SK-N-SH (cell line): ENCODE measurements around the gene H2BK1.

ENCODE experiments used
- CTCF ChIP-seq: fragments of 200-600 bp; sonication (generic); IDR thresholded peaks from 2 replicates; pipeline ENCODE4 v1.6.1; 2017; ENCODE audit warnings: antibody characterized with exemption, mild to moderate bottlenecking, moderate library complexity
- JUND ChIP-seq: IDR thresholded peaks from 2 replicates; pipeline ENCODE4 v1.4.0; 2012
- RAD21 ChIP-seq: IDR thresholded peaks from 2 replicates; pipeline ENCODE4 v1.6.1; 2012; ENCODE audit warnings: mild to moderate bottlenecking, low read length
- REST ChIP-seq: IDR thresholded peaks from 2 replicates; pipeline ENCODE4 v1.6.1; 2012; ENCODE audit warnings: mild to moderate bottlenecking, low read depth, low read length, moderate library complexity
- YY1 ChIP-seq: IDR thresholded peaks from 2 replicates; pipeline ENCODE4 v1.4.0; 2012; ENCODE audit warnings: low read depth, mild to moderate bottlenecking
- ZBTB33 ChIP-seq: IDR thresholded peaks from 2 replicates; pipeline ENCODE4 v1.4.0; 2012; ENCODE audit warnings: low read depth, borderline replicate concordance

- TF ChIP-seq RAD21 (no peak), CTCF (no peak), REST (no peak), JUND (no peak), YY1 (no peak), ZBTB33 (no peak)
These were observed 22.1 kb downstream of the H2BK1 start for GRCh38 chr7:151188252-151188542.
